ENCODE data around the gene INO80E.
A peak's percentile ranks its signal among the peaks of the same experiment; 100 is the strongest.

GRCh38 chr16:30041841-30042240, 45.8 kb downstream of the INO80E start:
- TF ChIP-seq CTCF (IDR thresholded peaks at IDR 0.05 in 2 of 3, conservative IDR thresholded peaks at IDR 0.05 in 1 of 3; ENCODE audit: borderline replicate concordance in 1 of 3, insufficient read depth in 1 of 3, low read depth in 2 of 3, low read length in 2 of 3) = peak; percentile 54 to 81 (median 58); a peak in 4 of 6 replicates
- no peak for TF ChIP-seq ZFX (IDR thresholded peaks at IDR 0.05)
- no peak for TF ChIP-seq TCF7L2 (IDR thresholded peaks at IDR 0.05; ENCODE audit: borderline replicate concordance, extremely low read depth, insufficient read depth, insufficient read length)
- no peak for TF ChIP-seq SP1 (IDR thresholded peaks at IDR 0.05; ENCODE audit: low read depth)
- TF ChIP-seq REST (IDR thresholded peaks at IDR 0.05; ENCODE audit: low read depth) = no peak
- TF ChIP-seq POLR2AphosphoS5 (IDR thresholded peaks at IDR 0.05; ENCODE audit: low read depth, low read length) = no peak
- TF ChIP-seq POLR2A (IDR thresholded peaks at IDR 0.05; ENCODE audit: borderline replicate concordance, extremely low read depth, insufficient read depth, insufficient read length) = no peak
- TF ChIP-seq ELF1 (IDR thresholded peaks at IDR 0.05; ENCODE audit: borderline replicate concordance, low read depth) = no peak
- no peak for TF ChIP-seq MAX (IDR thresholded peaks at IDR 0.05)
- TF ChIP-seq SIN3A (IDR thresholded peaks at IDR 0.05; ENCODE audit: low read depth) = no peak
- TF ChIP-seq ATF3 (IDR thresholded peaks at IDR 0.05) = no peak
- TF ChIP-seq RAD21 (IDR thresholded peaks at IDR 0.05; ENCODE audit: low read depth) = peak; percentile 67
- no peak for TF ChIP-seq FOSL1 (IDR thresholded peaks at IDR 0.05; ENCODE audit: low read depth)

Data from HCT116 (cell line).